Germinal center (tissue), 1 donor: Measurements from ENCODE around the gene SEZ6L.
A peak's percentile ranks its signal among the peaks of the same experiment; 100 is the strongest.

ENCODE experiments used
- DNase-seq: peaks from one replicate; pipeline ENCODE4 v3.0.0; 2012; ENCODE audit warnings: mixed read lengths, low spot score

The SEZ6L gene

DNA sequence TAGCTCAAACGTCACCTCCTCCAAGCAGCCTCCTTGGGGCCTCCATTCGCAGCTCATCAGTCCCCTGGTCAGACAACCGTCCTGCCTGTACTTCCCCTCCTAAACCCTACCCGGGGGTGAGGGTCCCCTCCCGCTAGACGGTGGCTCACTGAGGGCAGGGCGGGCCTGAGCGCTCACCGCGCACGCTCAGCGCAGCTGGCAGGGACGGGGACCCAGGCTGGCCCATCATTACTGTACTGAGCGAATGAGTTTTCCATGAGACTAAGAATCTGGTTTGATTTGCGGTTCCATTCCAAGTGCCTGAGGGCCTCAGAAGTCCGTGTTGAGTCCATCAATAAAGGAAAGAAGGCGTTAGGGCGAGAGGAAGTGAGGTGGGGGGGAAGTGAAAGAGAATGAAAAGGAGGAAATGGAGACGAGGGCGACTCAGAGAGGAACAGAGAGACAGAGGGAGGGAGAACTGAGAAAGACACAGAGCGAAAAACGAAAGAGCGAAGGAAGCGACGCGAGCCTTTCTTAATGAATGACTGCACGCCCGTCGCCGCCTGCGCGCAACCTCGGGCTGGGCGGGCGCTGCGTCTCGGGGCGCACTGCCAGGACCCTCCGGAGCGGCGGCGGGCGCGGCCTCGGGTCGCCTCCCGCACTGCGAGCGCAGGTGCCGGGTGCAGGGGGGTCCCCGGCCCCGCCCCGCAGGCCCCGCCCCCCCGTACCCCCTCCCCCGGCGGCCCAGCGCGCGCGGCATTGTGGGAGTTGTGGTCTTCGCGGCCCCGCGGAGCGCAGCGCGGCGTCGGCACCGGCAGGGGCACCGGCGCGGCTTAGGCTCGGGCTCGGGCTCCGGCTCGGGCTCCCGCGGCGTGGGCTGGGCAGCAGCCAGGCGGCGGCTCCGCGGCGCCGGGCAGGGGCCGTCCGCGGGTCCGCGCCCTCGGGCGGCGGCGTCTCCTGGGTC is 259.5 kb downstream of the SEZ6L start, which contains the start of gene ASPHD2:
Gene ASPHD2, plus strand, starts transcription at position 746 of the 943 bp plus-strand sequence. CDS start 4,356 bp downstream, outside the sequence.
- DNase-seq = peak; percentile 90

DNA sequence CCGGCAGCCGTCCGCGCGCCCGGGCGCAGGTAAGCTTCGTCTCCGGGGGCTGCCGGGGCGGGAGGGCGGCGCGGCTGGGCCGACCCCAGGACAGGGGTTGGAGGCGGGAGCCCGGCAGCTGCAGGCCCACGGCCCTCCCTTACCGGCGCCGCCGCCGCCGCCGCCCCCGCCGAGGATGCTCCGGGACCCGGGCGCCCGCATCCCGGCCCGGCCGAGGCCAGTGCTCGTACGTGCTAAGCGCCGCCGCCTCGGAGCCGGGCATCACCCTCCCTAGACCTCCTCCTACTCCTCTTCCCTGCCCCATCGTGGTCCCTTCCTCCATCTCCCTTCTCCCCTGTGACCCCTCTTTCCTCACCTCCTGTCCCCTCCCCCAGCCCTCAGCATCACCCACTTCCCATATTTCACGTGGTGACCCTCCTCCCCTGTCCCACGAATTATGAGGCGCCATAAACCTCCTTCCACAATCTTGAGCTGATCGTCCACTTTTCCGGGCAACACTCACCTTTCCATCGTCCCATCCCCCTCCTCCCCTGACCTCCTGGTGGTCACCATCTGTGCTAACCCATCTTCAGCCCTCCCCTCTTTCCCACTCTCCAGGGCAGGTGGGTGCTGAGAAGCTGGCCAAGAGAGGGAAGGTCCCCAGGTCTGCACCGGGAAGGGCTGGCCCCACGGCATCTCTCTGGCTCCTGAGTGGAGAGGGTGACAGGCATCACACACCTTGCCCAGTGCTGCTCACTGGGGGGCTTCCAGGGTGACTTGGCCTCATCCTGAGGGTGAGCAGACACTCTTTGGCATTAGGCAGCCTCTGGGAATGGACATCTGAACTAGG is 260.4 kb downstream of the SEZ6L start:
- peak; percentile 50 for DNase-seq

DNA sequence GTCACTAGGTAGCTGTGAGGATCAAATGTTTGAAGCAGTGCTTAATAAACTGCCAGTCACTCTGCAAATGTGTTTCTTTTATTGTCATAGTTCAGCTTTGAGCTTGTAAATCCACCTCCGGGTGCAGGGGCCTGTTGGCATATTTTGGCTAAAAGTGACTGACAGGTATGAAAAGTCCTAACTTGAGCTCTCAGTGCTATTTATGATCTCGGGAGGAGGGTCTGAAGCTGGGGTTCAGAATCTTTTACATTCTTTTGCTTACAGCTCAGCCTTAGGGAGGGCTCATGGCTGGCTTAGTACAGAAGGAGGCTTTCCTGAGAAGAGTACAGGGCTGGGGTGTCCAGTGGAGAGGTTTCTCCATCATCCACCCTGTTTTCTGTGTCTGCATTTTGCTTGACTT is 261.3 kb downstream of the SEZ6L start:
- DNase-seq = no peak

DNA sequence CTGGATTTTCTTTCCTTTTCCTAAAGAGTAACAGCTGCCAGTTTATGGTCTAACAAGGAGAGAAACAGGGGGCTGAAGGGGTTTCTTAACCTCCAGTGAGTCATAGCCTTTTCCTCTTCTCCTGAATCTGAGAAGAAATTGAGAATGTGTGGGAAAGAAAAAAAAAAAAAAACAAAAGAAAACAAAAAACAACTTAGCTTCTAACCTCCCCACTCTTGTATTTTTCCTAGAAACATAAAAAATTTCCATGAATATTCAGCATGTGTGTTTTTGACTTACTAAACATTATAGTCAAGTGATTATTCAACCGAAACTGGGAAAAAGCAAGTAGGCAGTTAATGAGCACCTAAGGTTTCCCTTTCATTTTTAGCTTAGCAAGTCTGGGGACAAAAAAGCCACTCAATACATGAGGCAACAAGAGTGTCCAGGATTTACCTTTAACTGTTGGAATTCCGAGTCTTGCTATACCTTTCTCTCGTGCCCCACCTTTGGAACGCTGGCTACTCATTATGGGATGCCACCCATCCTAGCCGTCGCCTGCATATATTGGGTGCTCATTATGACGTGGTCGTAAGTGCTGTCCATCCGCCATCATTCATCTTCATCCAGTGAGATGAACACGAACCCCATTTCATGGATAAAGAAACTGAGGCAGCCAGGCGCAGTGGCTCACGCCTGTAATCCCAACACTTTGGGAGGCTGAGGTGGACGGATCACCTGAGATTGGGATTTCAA is 262.2 kb downstream of the SEZ6L start:
- no peak for DNase-seq

DNA sequence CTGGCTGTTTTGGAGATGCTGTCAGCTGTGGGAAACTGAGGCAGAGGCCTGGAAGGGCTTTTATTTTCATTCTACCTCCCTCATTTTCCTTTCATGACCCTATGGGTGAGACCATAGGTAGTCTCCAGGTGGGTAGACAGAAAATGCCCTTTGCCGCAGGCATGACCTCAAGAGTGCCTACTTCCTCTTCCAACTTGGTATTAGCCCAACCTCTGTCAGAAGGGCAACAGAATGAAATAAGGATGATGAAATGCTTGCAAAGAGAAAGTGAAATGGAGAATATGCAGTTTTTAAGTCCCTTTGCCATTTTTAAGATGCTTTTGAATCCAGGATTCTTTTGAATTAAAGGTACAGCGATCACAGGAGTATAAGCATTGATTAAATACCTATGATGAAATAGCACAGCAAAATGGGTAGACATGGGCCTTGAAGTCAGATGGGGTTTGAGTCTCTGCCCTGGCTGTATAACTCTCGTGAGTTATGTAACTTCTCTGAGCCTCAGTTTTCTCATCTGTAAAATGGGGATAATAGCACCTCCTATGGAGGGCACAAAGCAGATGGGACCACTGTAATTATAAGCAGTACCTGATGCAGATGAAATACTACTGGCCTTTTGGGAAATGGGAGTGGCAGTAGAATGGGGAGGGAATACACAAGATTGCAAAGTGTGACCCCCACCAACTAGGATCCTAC is 263.5 kb downstream of the SEZ6L start:
- peak; percentile 40 for DNase-seq
